H1 (cell line): ENCODE results near the gene CNNM4. TPM values are rescaled to one million over a fixed set of nuclear protein-coding genes. Genes with fewer than 3 reads are reported as not detected.

Source experiments
- ATF2 ChIP-seq: IDR thresholded peaks from 2 replicates; pipeline ENCODE4 v1.6.1; 2012; ENCODE audit warnings: low read length, inconsistent platforms
- BCL11A ChIP-seq, 2 experiments: IDR thresholded peaks; one replicate each; pipeline ENCODE4 v1.6.1; 2011; ENCODE audit warnings: low read depth in 2 of 2, low read length in 2 of 2, mild to moderate bottlenecking in 2 of 2
- PHF8 ChIP-seq: fragments of 200-600 bp; sonication (generic); conservative IDR thresholded peaks from 2 replicates; pipeline ENCODE4 v1.7.1; 2012; ENCODE audit warnings: low read depth, mild to moderate bottlenecking, inconsistent platforms, low read length, moderate library complexity
- RXRA ChIP-seq: IDR thresholded peaks from 2 replicates; pipeline ENCODE4 v1.6.1; 2011; ENCODE audit warnings: low read depth, mild to moderate bottlenecking, low read length, moderate library complexity; ENCODE audit not compliant: insufficient read depth
- polyA plus RNA-seq, 7 experiments: library from polyadenylated mRNA; depleted of rRNA in 3 of 7; stranded (reverse) in 5 of 7; unstranded in 2 of 7; fragments of >200 nt in 5 of 7; fragments of 200-250 nt in 2 of 7; gene quantifications; 1 replicate in 5 of 7; 2 replicates in 1 of 7; 4 replicates in 1 of 7; pipeline versions ENCODE4 v1.2.1 to v1.2.3, GENCODE V29; 2011 to 2013; ENCODE audit warnings: missing spikeins in 2 of 7, mixed read lengths in 2 of 7
- total RNA-seq: library from RNA; stranded (reverse); fragmentation: NEBNext Ultra II Directional; extraction: Animal tissue kit (Norgen Biotek cat#: 25700); gene quantifications from 2 replicates; pipeline ENCODE4 v1.2.1, GENCODE V29; 2021

Gene CNNM4
- total and polyA plus RNA-seq, 2 of the 8 experiments (the other 6 are each of a cell fraction or from before 2014, with no cell fraction given) = 10.3 to 11.0 TPM

- TF ChIP-seq ATF2 (no peak), RXRA (no peak), PHF8 (peak; percentile 85), BCL11A (IDR thresholded peaks at IDR 0.05; ENCODE audit: low read depth in 2 of 2, low read length in 2 of 2) (no peak)
- TF ChIP-seq, all 59 proteins: peak for 17
Observed at GRCh38 chr2:96816127-96816835, 55.6 kb downstream of the CNNM4 start, which contains the start of gene CNNM3 (continued).
